Esophagus muscularis mucosa (tissue), 3 donors: Measurements from ENCODE around the gene HSF4.
"Not testable (repeated sequence)": the region's sequence is repeated elsewhere in the genome, so short reads cannot be mapped to it uniquely, and the experiment has no call there.

Experiments used
- POLR2A ChIP-seq: fragments of 450-650 bp; IDR thresholded peaks from one replicate; pipeline ENCODE4 v1.6.1; 2017; ENCODE audit warnings: antibody characterized with exemption, moderate library complexity, mild to moderate bottlenecking, low read depth
- POLR2AphosphoS5 ChIP-seq, 2 donors: sonication (generic); formaldehyde crosslinking; IDR thresholded peaks; one replicate each; pipeline ENCODE4 v1.6.1; 2017; ENCODE audit warnings: antibody characterized with exemption in 2 of 2
- TF ChIP-seq, protein P1 (sequence below), 3 experiments: fragments of 200-600 bp in 2 of 3; fragments of 450-650 bp in 1 of 3; sonication (generic) in 2 of 3; IDR thresholded peaks; one replicate each; pipeline ENCODE4 v1.5.1; 2017 to 2019; ENCODE audit warnings: antibody characterized with exemption in 3 of 3, mild to moderate bottlenecking in 2 of 3, moderate library complexity in 1 of 3

DNA sequence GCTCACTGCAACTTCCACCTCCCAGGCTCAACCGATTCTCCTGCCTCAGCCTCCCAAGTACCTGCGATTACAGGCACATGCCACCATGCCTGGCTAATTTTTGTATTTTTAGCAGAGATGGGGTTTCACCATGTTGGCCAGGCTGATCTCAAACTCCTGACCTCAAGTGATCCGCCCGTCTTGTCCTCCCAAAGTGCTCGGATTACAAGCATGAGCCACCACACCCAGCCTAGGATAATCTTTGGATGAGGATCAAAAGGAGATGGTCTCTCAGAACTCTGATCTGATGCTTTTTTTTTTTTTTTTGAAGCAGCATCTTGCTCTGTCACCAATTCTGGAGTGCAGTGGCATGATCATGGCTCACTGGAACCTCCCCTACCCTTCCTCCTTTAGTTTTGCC, 41.7 kb upstream of the HSF4 start:
- TF ChIP-seq, protein P1, sequence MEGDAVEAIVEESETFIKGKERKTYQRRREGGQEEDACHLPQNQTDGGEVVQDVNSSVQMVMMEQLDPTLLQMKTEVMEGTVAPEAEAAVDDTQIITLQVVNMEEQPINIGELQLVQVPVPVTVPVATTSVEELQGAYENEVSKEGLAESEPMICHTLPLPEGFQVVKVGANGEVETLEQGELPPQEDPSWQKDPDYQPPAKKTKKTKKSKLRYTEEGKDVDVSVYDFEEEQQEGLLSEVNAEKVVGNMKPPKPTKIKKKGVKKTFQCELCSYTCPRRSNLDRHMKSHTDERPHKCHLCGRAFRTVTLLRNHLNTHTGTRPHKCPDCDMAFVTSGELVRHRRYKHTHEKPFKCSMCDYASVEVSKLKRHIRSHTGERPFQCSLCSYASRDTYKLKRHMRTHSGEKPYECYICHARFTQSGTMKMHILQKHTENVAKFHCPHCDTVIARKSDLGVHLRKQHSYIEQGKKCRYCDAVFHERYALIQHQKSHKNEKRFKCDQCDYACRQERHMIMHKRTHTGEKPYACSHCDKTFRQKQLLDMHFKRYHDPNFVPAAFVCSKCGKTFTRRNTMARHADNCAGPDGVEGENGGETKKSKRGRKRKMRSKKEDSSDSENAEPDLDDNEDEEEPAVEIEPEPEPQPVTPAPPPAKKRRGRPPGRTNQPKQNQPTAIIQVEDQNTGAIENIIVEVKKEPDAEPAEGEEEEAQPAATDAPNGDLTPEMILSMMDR (IDR thresholded peaks at IDR 0.05): not testable (repeated sequence)
- not testable (repeated sequence) for TF ChIP-seq POLR2A; POLR2AphosphoS5 (IDR thresholded peaks at IDR 0.05)
